ENCODE data around the gene PGLYRP4. TPM values are rescaled to one million over a fixed set of nuclear protein-coding genes. Genes with fewer than 3 reads are reported as not detected.

Gene PGLYRP4
- polyA plus RNA-seq, 2 of the 4 experiments (the other 2 are of a cell fraction), result not detected

DNA sequence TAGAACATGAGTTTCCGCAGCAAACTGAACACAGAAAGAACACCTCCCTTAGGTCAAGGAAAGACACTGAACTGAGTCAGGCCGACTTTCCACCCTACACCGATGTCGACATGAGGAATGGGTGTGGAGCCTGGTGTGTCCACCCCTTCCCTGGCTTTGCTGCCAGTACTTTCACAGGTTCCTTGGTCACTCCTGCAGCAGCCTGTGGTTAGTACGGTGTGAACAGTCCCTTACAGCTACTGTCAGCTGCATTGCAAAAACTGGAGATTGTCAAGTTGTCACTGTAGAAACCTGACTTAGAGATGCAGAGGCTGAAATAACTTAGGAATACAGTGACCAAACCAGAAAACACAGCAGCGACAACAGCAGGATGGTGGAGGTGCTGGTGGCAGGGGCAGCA is 43.0 kb downstream of the PGLYRP4 start:
- H3K4me3 ChIP-seq, result no peak overlapping the region
- no peak for FAIRE-seq
- no peak for DNase-seq (ENCODE audit: low read depth in 1 of 2, low spot score in 1 of 2)
- no peak for TF ChIP-seq RNF2 (IDR thresholded peaks at IDR 0.05; ENCODE audit: borderline replicate concordance, low read depth)
- TF ChIP-seq MYC (IDR thresholded peaks at IDR 0.05; ENCODE audit: borderline replicate concordance, low read length), result no peak
- TF ChIP-seq TP53 (CRISPR knock-in tag; IDR thresholded peaks at IDR 0.05), result no peak
- TF ChIP-seq CBX2 (IDR thresholded peaks at IDR 0.05; ENCODE audit: borderline replicate concordance, low read depth), result no peak
- TF ChIP-seq, protein P1, sequence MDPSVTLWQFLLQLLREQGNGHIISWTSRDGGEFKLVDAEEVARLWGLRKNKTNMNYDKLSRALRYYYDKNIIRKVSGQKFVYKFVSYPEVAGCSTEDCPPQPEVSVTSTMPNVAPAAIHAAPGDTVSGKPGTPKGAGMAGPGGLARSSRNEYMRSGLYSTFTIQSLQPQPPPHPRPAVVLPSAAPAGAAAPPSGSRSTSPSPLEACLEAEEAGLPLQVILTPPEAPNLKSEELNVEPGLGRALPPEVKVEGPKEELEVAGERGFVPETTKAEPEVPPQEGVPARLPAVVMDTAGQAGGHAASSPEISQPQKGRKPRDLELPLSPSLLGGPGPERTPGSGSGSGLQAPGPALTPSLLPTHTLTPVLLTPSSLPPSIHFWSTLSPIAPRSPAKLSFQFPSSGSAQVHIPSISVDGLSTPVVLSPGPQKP (IDR thresholded peaks at IDR 0.05; ENCODE audit: low read depth, low read length), result no peak
- no peak for TF ChIP-seq GATA3 (IDR thresholded peaks at IDR 0.05; ENCODE audit: borderline replicate concordance)
- TF ChIP-seq, protein P2, sequence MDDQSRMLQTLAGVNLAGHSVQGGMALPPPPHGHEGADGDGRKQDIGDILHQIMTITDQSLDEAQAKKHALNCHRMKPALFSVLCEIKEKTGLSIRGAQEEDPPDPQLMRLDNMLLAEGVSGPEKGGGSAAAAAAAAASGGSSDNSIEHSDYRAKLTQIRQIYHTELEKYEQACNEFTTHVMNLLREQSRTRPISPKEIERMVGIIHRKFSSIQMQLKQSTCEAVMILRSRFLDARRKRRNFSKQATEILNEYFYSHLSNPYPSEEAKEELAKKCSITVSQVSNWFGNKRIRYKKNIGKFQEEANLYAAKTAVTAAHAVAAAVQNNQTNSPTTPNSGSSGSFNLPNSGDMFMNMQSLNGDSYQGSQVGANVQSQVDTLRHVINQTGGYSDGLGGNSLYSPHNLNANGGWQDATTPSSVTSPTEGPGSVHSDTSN (IDR thresholded peaks at IDR 0.05), result no peak
- TF ChIP-seq, protein P3, sequence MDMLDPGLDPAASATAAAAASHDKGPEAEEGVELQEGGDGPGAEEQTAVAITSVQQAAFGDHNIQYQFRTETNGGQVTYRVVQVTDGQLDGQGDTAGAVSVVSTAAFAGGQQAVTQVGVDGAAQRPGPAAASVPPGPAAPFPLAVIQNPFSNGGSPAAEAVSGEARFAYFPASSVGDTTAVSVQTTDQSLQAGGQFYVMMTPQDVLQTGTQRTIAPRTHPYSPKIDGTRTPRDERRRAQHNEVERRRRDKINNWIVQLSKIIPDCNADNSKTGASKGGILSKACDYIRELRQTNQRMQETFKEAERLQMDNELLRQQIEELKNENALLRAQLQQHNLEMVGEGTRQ (IDR thresholded peaks at IDR 0.05), result no peak
- no peak for TF ChIP-seq HDAC2 (IDR thresholded peaks at IDR 0.05)
- 41% methylated on average over 6 of the region's 6 CpGs for WGBS (ENCODE audit: missing lambda C conversion rate)
- CTCF ChIA-PET, result interaction anchor here (2.0 kb wide), 1 partner anchor 14 kb away, joined by 5 read pairs; no protein-coding TSS in a partner anchor
- POLR2A ChIA-PET, result no interaction called here
- no peak for ATAC-seq
- H3K4me2 ChIP-seq, result no peak overlapping the region
- no peak overlapping the region for H3K27ac ChIP-seq
- no peaks in the 10 kb centered on the region for H3K9me3 ChIP-seq
- H3K4me1 ChIP-seq, result no peaks in the 10 kb centered on the region

DNA sequence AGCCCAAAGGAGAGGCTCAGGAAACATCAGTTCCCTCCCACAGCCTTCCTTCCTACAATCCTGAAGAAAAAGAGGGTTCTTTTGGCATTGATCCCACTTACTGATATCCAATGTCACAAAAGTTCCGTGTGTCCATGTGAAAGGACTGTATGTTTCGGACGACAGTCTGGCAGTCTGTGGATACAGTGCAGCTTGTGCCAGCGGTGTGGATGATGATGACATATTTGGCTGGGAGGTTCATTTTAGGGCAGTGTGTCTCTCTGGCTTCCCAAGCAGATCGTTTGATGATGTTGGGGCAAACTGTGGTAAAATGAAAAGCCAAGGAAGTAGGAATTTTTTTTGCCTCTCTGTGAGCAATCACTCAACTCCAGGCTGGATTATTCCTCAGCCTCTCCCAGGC is 46.3 kb downstream of the PGLYRP4 start:
- 38% methylated on average over 5 of the region's 5 CpGs for WGBS (ENCODE audit: missing lambda C conversion rate)
- FAIRE-seq, result no peak

DNA sequence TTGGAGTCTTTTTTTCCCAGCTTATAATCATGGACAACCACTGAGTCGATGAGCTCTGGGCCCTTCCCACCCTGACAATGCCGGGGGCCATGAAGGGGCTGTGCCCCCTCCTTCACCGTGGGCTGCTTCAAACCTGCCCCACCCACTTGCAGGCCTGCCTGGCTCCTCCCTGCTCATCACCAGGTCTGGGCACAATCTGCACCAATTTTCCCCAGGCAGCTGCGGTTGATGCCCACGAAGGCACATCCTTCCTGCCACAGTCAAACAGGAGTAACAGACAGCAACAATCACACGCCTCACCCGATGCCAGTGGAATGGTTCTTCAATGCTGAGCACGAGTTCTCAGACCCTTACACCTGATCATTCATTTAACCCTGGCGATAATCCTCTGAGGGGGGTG is 54.8 kb downstream of the PGLYRP4 start:
- 31% methylated on average over 9 of the region's 9 CpGs for WGBS (ENCODE audit: missing lambda C conversion rate)

More for the DNA sequence above, 46.3 kb downstream of the PGLYRP4 start:
- Histone ChIP-seq H3K4me3 (no peak overlapping the region), H3K4me1 (no peaks in the 10 kb centered on the region), H3K27ac (no peak overlapping the region), H3K9me3 (no peaks in the 10 kb centered on the region), H3K4me2 (no peak overlapping the region)
- DNase-seq (ENCODE audit: low read depth in 1 of 2, low spot score in 1 of 2) (no peak), ATAC-seq (no peak)
- CTCF ChIA-PET, result interaction anchor here (2.8 kb wide), 1 partner anchor 13 kb away, joined by 12 read pairs; no protein-coding TSS in a partner anchor
- POLR2A ChIA-PET, result no interaction called here
- no peak for TF ChIP-seq KDM5A (IDR thresholded peaks at IDR 0.05)

DNA sequence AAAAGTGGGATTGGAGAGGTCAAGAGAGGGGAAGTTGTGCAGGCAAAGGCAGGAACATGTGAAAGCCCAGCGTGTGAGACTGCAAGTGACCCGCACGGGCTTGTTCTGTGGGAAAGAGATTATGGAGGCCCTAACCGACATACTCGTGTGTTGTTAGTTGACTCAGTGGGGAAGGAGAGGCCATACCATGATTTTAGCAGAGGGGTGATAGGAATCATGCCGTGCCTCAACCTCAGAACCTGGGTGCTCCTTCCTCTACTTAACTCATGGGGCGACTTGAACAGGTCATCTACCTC is 55.2 kb downstream of the PGLYRP4 start:
- ATAC-seq (no peak), DNase-seq (ENCODE audit: low read depth in 1 of 2, low spot score in 1 of 2) (no peak), FAIRE-seq (no peak)
- 56% methylated on average over 7 of the region's 7 CpGs for WGBS (ENCODE audit: missing lambda C conversion rate)
- H3K4me3 ChIP-seq, result no peak overlapping the region
- no peaks in the 10 kb centered on the region for H3K4me1 ChIP-seq
- H3K27ac ChIP-seq, result no peak overlapping the region
- POLR2A ChIA-PET, result interaction anchor here (0.8 kb wide), 1 partner anchor 16 kb away, joined by 3 read pairs; no protein-coding TSS in a partner anchor
- TF ChIP-seq, protein P4, sequence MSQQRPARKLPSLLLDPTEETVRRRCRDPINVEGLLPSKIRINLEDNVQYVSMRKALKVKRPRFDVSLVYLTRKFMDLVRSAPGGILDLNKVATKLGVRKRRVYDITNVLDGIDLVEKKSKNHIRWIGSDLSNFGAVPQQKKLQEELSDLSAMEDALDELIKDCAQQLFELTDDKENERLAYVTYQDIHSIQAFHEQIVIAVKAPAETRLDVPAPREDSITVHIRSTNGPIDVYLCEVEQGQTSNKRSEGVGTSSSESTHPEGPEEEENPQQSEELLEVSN (IDR thresholded peaks at IDR 0.05; ENCODE audit: borderline replicate concordance, low read depth), result no peak
- TF ChIP-seq CEBPB (IDR thresholded peaks at IDR 0.05) (no peak), ZC3H11A (IDR thresholded peaks at IDR 0.05) (no peak), CBX8 (IDR thresholded peaks at IDR 0.05) (no peak), PHF8 (IDR thresholded peaks at IDR 0.05; ENCODE audit: borderline replicate concordance, low read depth) (no peak), MAZ (IDR thresholded peaks at IDR 0.05; ENCODE audit: borderline replicate concordance, low read depth, low read length) (no peak), SMC3 (IDR thresholded peaks at IDR 0.05) (no peak), ZNF302 (CRISPR knock-in tag; IDR thresholded peaks at IDR 0.05) (no peak), HDAC2 (IDR thresholded peaks at IDR 0.05) (no peak)
- TF ChIP-seq, protein P5, sequence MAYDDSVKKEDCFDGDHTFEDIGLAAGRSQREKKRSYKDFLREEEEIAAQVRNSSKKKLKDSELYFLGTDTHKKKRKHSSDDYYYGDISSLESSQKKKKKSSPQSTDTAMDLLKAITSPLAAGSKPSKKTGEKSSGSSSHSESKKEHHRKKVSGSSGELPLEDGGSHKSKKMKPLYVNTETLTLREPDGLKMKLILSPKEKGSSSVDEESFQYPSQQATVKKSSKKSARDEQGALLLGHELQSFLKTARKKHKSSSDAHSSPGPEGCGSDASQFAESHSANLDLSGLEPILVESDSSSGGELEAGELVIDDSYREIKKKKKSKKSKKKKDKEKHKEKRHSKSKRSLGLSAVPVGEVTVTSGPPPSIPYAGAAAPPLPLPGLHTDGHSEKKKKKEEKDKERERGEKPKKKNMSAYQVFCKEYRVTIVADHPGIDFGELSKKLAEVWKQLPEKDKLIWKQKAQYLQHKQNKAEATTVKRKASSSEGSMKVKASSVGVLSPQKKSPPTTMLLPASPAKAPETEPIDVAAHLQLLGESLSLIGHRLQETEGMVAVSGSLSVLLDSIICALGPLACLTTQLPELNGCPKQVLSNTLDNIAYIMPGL (CRISPR knock-in tag; IDR thresholded peaks at IDR 0.05; ENCODE audit: borderline replicate concordance), result no peak
- H3K4me2 ChIP-seq, result no peak overlapping the region
- no peaks in the 10 kb centered on the region for H3K9me3 ChIP-seq
- CTCF ChIA-PET, result interaction anchor here (1.4 kb wide), 1 partner anchor 202 kb away, joined by 4 read pairs; no protein-coding TSS in a partner anchor

More for the DNA sequence above, 54.8 kb downstream of the PGLYRP4 start:
- ATAC-seq, result no peak
- no peak for DNase-seq (ENCODE audit: low read depth in 1 of 2, low spot score in 1 of 2)
- TF ChIP-seq RCOR1 (IDR thresholded peaks at IDR 0.05; ENCODE audit: low read depth, low read length), result no peak
- no peak for TF ChIP-seq ZNF302 (CRISPR knock-in tag; IDR thresholded peaks at IDR 0.05)
- no peak for TF ChIP-seq FOSB (CRISPR knock-in tag; IDR thresholded peaks at IDR 0.05)
- TF ChIP-seq BHLHE40 (IDR thresholded peaks at IDR 0.05; ENCODE audit: low read depth, low read length), result no peak
- TF ChIP-seq, protein P6, sequence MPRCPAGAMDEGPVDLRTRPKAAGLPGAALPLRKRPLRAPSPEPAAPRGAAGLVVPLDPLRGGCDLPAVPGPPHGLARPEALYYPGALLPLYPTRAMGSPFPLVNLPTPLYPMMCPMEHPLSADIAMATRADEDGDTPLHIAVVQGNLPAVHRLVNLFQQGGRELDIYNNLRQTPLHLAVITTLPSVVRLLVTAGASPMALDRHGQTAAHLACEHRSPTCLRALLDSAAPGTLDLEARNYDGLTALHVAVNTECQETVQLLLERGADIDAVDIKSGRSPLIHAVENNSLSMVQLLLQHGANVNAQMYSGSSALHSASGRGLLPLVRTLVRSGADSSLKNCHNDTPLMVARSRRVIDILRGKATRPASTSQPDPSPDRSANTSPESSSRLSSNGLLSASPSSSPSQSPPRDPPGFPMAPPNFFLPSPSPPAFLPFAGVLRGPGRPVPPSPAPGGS (IDR thresholded peaks at IDR 0.05), result no peak
- no peak for TF ChIP-seq POLR2AphosphoS2 (conservative IDR thresholded peaks at IDR 0.05; ENCODE audit: low read length)
- no peak for TF ChIP-seq POLR2A (IDR thresholded peaks at IDR 0.05; ENCODE audit: low read length)
- no peak overlapping the region for H3K4me3 ChIP-seq
- ChIA-PET POLR2A (interaction anchor here (0.8 kb wide), 1 partner anchor 16 kb away, joined by 3 read pairs; no protein-coding TSS in a partner anchor), CTCF (interaction anchor here (1.4 kb wide), 1 partner anchor 201 kb away, joined by 4 read pairs; no protein-coding TSS in a partner anchor)
- no peaks in the 10 kb centered on the region for H3K9me3 ChIP-seq
- no peak overlapping the region for H3K27ac ChIP-seq
- H3K4me1 ChIP-seq, result no peaks in the 10 kb centered on the region
- FAIRE-seq, result no peak
- H3K4me2 ChIP-seq, result no peak overlapping the region
